Duodenal mucosa (tissue), 2 donors: Measurements from ENCODE around the gene CLIC5.

ENCODE experiments used
- H3K27ac ChIP-seq: one replicate; pipeline ENCODE4 v1.7.0; 2013; ENCODE audit warnings: low read depth, low read length
- H3K27me3 ChIP-seq, 2 donors: one replicate each; pipeline ENCODE4 v1.7.0; 2013; ENCODE audit warnings: low read length in 2 of 2, control low read depth in 1 of 2; ENCODE audit not compliant: insufficient read depth in 2 of 2, control insufficient read depth in 1 of 2
- H3K36me3 ChIP-seq, 2 donors: one replicate each; pipeline ENCODE4 v1.7.0; 2013; ENCODE audit warnings: low read length in 2 of 2, control low read depth in 1 of 2; ENCODE audit not compliant: insufficient read depth in 2 of 2, control insufficient read depth in 1 of 2
- H3K4me1 ChIP-seq, 2 donors: one replicate each; pipeline ENCODE4 v1.7.0; 2013; ENCODE audit warnings: low read length in 2 of 2, control low read depth in 1 of 2; ENCODE audit not compliant: insufficient read depth in 2 of 2, control insufficient read depth in 1 of 2
- H3K4me3 ChIP-seq, 2 donors: one replicate each; pipeline ENCODE4 v1.7.0; 2013; ENCODE audit warnings: low read length in 2 of 2, low read depth in 1 of 2
- H3K9ac ChIP-seq, 2 donors: one replicate each; pipeline ENCODE4 v1.7.0; 2013; ENCODE audit warnings: low read length in 2 of 2, low read depth in 1 of 2
- H3K9me3 ChIP-seq, 2 donors: one replicate each; pipeline ENCODE4 v1.7.0; 2013; ENCODE audit warnings: low read length in 2 of 2, control low read depth in 1 of 2; ENCODE audit not compliant: control insufficient read depth in 1 of 2

The CLIC5 gene

GRCh38 chr6:45924763-45925342, 90.8 kb downstream of the CLIC5 start:
- Histone ChIP-seq H3K4me1 (no peaks in the 10 kb centered on the region), H3K36me3 (no peaks in the 10 kb centered on the region), H3K9me3 (no peaks in the 10 kb centered on the region), H3K27ac (no peak overlapping the region), H3K27me3 (no peaks in the 10 kb centered on the region), H3K4me3 (no peak overlapping the region), H3K9ac (no peak overlapping the region)

GRCh38 chr6:45923831-45924391, 91.7 kb downstream of the CLIC5 start:
- Histone ChIP-seq H3K4me3 (no peak overlapping the region), H3K27me3 (no peaks in the 10 kb centered on the region), H3K4me1 (no peaks in the 10 kb centered on the region), H3K9me3 (no peaks in the 10 kb centered on the region), H3K9ac (no peak overlapping the region), H3K36me3 (no peaks in the 10 kb centered on the region), H3K27ac (no peak overlapping the region)

GRCh38 chr6:45922728-45923351, 92.8 kb downstream of the CLIC5 start:
- Histone ChIP-seq H3K9me3 (no peaks in the 10 kb centered on the region), H3K27me3 (no peaks in the 10 kb centered on the region), H3K36me3 (no peaks in the 10 kb centered on the region), H3K27ac (no peak overlapping the region), H3K9ac (no peak overlapping the region), H3K4me3 (no peak overlapping the region), H3K4me1 (no peaks in the 10 kb centered on the region)

- Histone ChIP-seq H3K27ac (no peak overlapping the region), H3K9ac (no peak overlapping the region), H3K4me3 (no peak overlapping the region), H3K36me3 (no peaks in the 10 kb centered on the region), H3K9me3 (no peaks in the 10 kb centered on the region), H3K27me3 (no peaks in the 10 kb centered on the region), H3K4me1 (no peaks in the 10 kb centered on the region)
Measured at GRCh38 chr6:45921691-45922281, 93.9 kb downstream of the CLIC5 start.

- no peaks in the 10 kb centered on the region for H3K4me1 ChIP-seq
- no peak overlapping the region for H3K27ac ChIP-seq
Measured at GRCh38 chr6:45920819-45921511, 94.7 kb downstream of the CLIC5 start.

GRCh38 chr6:45917439-45917838, 98.2 kb downstream of the CLIC5 start:
- Histone ChIP-seq H3K4me3 (no peak overlapping the region), H3K9me3 (no peaks in the 10 kb centered on the region), H3K27ac (no peak overlapping the region), H3K4me1 (no peaks in the 10 kb centered on the region), H3K36me3 (peaks cover 0 to 10% of the 10 kb centered on the region in 2 donors), H3K9ac (no peak overlapping the region), H3K27me3 (no peaks in the 10 kb centered on the region)

More at GRCh38 chr6:45920819-45921511, 94.7 kb downstream of the CLIC5 start:
- H3K27me3 ChIP-seq, result no peaks in the 10 kb centered on the region
- H3K9me3 ChIP-seq, result no peaks in the 10 kb centered on the region
- H3K9ac ChIP-seq, result no peak overlapping the region
- H3K36me3 ChIP-seq, result no peaks in the 10 kb centered on the region
- no peak overlapping the region for H3K4me3 ChIP-seq

GRCh38 chr6:45916692-45917091, 99.0 kb downstream of the CLIC5 start:
- H3K4me3 ChIP-seq, result no peak overlapping the region

GRCh38 chr6:45915780-45916468, 99.7 kb downstream of the CLIC5 start:
- H3K9me3 ChIP-seq, result no peaks in the 10 kb centered on the region
- H3K4me1 ChIP-seq, result no peaks in the 10 kb centered on the region
- H3K36me3 ChIP-seq, result peaks cover 0 to 10% of the 10 kb centered on the region in 2 donors
- no peak overlapping the region for H3K4me3 ChIP-seq
- no peaks in the 10 kb centered on the region for H3K27me3 ChIP-seq
- H3K27ac ChIP-seq, result no peak overlapping the region
- H3K9ac ChIP-seq, result no peak overlapping the region

More at GRCh38 chr6:45916692-45917091, 99.0 kb downstream of the CLIC5 start:
- Histone ChIP-seq H3K4me1 (no peaks in the 10 kb centered on the region), H3K9ac (no peak overlapping the region), H3K9me3 (no peaks in the 10 kb centered on the region), H3K27ac (no peak overlapping the region), H3K27me3 (no peaks in the 10 kb centered on the region), H3K36me3 (peaks cover 0 to 10% of the 10 kb centered on the region in 2 donors)

GRCh38 chr6:45911691-45912090, 104.0 kb downstream of the CLIC5 start:
- no peak overlapping the region for H3K4me3 ChIP-seq
- H3K36me3 ChIP-seq, result peaks cover 0 to 10% of the 10 kb centered on the region in 2 donors
- H3K4me1 ChIP-seq, result no peaks in the 10 kb centered on the region
- no peak overlapping the region for H3K27ac ChIP-seq
- no peaks in the 10 kb centered on the region for H3K9me3 ChIP-seq
- H3K27me3 ChIP-seq, result no peaks in the 10 kb centered on the region
- H3K9ac ChIP-seq, result no peak overlapping the region
